Smooth muscle cell (in vitro differentiated cells): ENCODE measurements around the gene NPAS3. TPM values are rescaled to one million over a fixed set of nuclear protein-coding genes. Genes with fewer than 3 reads are reported as not detected.

Experiments used
- DNase-seq: peaks from one replicate; lab custom pipeline; 2025; ENCODE audit not compliant: unreplicated experiment; lab: John Stamatoyannopoulos, UW
- H2AFZ ChIP-seq: fragments of 200-600 bp; sonication (generic); 2 replicates; pipeline ENCODE4 v1.6.0; 2016; ENCODE audit warnings: antibody characterized with exemption, low read depth, mild to moderate bottlenecking
- H3F3A ChIP-seq: fragments of 200-600 bp; sonication (generic); 2 replicates; pipeline ENCODE4 v1.6.0; 2017; ENCODE audit warnings: antibody characterized with exemption, low read depth
- H3K27ac ChIP-seq: fragments of 200-600 bp; sonication (generic); 2 replicates; pipeline ENCODE4 v1.5.1; 2016; ENCODE audit warnings: low read depth, mild to moderate bottlenecking
- H3K27me3 ChIP-seq: fragments of 200-600 bp; sonication (generic); 2 replicates; pipeline ENCODE4 v1.6.1; 2016; ENCODE audit warnings: low read depth, mild to moderate bottlenecking
- H3K36me3 ChIP-seq: fragments of 200-600 bp; sonication (generic); 2 replicates; pipeline ENCODE4 v1.5.1; 2016; ENCODE audit warnings: low read depth
- H3K4me1 ChIP-seq: fragments of 200-600 bp; sonication (generic); 2 replicates; pipeline ENCODE4 v1.5.1; 2016; ENCODE audit warnings: low read depth
- H3K4me2 ChIP-seq: fragments of 200-600 bp; sonication (generic); 2 replicates; pipeline ENCODE4 v1.6.0; 2016; ENCODE audit warnings: mild to moderate bottlenecking
- H3K4me3 ChIP-seq: fragments of 200-600 bp; sonication (generic); 2 replicates; pipeline ENCODE4 v1.5.1; 2016; ENCODE audit warnings: mild to moderate bottlenecking
- H3K79me2 ChIP-seq: fragments of 200-600 bp; sonication (generic); 2 replicates; pipeline ENCODE4 v1.6.0; 2016; ENCODE audit warnings: low read depth, mild to moderate bottlenecking
- H3K9ac ChIP-seq: fragments of 200-600 bp; sonication (generic); 2 replicates; pipeline ENCODE4 v1.6.0; 2016; ENCODE audit warnings: low read depth
- H3K9me3 ChIP-seq: fragments of 200-600 bp; sonication (generic); replicated peaks from 2 replicates; pipeline ENCODE4 v1.5.1; 2016; ENCODE audit warnings: low read depth
- H4K20me1 ChIP-seq: fragments of 200-600 bp; sonication (generic); 2 replicates; pipeline ENCODE4 v1.6.0; 2016; ENCODE audit warnings: low read depth
- CTCF ChIP-seq: fragments of 200-600 bp; sonication (generic); IDR thresholded peaks from 2 replicates; pipeline ENCODE4 v1.5.1; 2017; ENCODE audit warnings: borderline replicate concordance, mild to moderate bottlenecking, antibody characterized with exemption; ENCODE audit not compliant: insufficient read depth, poor library complexity, severe bottlenecking
- WGBS: methylation state at CpG from one replicate; pipeline ENCODE4 v1.1.7; 2016; ENCODE audit warnings: low lambda C conversion rate; 5-methylcytosine and 5-hydroxymethylcytosine counted together
- polyA plus RNA-seq: library from polyadenylated mRNA; unstranded; fragments of >200 nt; fragmentation: Nextera tagmentation; extraction: Ambion mirVana; gene quantifications from 2 replicates; pipeline ENCODE4 v1.2.1, GENCODE V29; 2016
- total RNA-seq: library from RNA; depleted of rRNA; stranded (reverse); fragments of >200 nt; gene quantifications from 2 replicates; pipeline ENCODE4 v1.2.3, GENCODE V29; 2014

NPAS3 gene
- total and polyA plus RNA-seq, 2 experiments from 2014 or later = 0.79 to 2.0 TPM

DNA sequence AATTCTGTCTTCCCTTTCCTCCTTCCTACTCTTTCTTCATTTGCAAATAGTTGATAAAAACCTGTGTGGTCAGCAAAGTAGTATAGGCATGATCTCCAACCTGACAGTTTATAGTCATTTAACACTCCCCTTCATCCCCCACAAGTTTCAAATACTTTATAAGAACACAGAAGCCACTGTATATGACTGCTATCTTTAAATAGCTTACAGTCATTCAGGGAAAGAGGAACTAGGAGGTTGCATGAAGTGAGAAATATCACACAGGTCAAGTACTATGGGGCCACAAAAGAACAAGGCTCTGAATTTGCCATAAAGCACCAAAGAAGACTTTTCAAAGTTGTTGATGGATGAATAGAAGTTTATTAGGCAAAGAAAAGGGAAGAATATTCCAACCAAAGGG, 431.3 kb downstream of the NPAS3 start:
- Histone ChIP-seq H3K4me1 (no peaks in the 10 kb centered on the region), H3K27ac (no peak overlapping the region), H3K36me3 (no peaks in the 10 kb centered on the region), H3K9ac (no peak overlapping the region), H2AFZ (no peak overlapping the region), H3K4me2 (no peak overlapping the region), H3K4me3 (no peak overlapping the region), H3K9me3 (no peaks in the 10 kb centered on the region), H3F3A (no peaks in the 10 kb centered on the region), H3K27me3 (no peaks in the 10 kb centered on the region), H4K20me1 (no peaks in the 10 kb centered on the region), H3K79me2 (no peaks in the 10 kb centered on the region)
- no peak for DNase-seq
- no peak for TF ChIP-seq CTCF

- TF ChIP-seq CTCF = no peak
- Histone ChIP-seq H2AFZ (no peak overlapping the region), H3K4me2 (no peak overlapping the region), H3K4me3 (no peak overlapping the region), H3K36me3 (no peaks in the 10 kb centered on the region), H3K4me1 (no peaks in the 10 kb centered on the region), H3K27ac (no peak overlapping the region), H3F3A (no peaks in the 10 kb centered on the region), H3K79me2 (no peaks in the 10 kb centered on the region), H3K27me3 (no peaks in the 10 kb centered on the region), H3K9ac (no peak overlapping the region), H4K20me1 (no peaks in the 10 kb centered on the region), H3K9me3 (no peaks in the 10 kb centered on the region)
- DNase-seq = no peak
- 74% methylated on average over 1 of the region's 1 CpG for WGBS
Observed at GRCh38 chr14:33370426-33370825, 431.7 kb downstream of the NPAS3 start.

DNA sequence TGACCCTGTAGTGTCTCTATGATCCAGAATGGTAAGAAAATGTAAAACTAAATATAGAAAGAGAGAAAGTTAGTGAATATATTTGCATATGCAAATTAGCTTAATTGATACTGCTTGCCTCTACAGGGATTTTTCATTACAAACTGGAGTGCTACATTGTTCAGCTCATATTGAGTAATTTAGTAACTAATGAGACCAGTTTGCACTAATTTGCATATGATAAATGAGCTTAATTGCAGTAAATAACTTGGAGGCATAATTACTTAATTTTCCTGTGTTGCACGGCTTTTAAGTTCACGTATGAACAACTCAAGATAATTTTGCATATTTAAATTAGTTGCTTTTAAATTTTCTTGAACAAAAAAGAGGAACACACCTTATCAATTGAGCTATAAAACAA, 436.5 kb downstream of the NPAS3 start:
- WGBS = 85% methylated on average over 2 of the region's 2 CpGs

More for the DNA sequence above, 436.5 kb downstream of the NPAS3 start:
- no peak for TF ChIP-seq CTCF
- Histone ChIP-seq H3K27me3 (no peaks in the 10 kb centered on the region), H3F3A (no peaks in the 10 kb centered on the region), H3K4me2 (no peak overlapping the region), H3K4me1 (no peaks in the 10 kb centered on the region), H3K36me3 (no peaks in the 10 kb centered on the region), H3K79me2 (no peaks in the 10 kb centered on the region), H3K27ac (no peak overlapping the region), H3K9ac (no peak overlapping the region), H2AFZ (no peak overlapping the region), H3K4me3 (no peak overlapping the region), H3K9me3 (no peaks in the 10 kb centered on the region), H4K20me1 (no peaks in the 10 kb centered on the region)
- no peak for DNase-seq
